Choroid plexus epithelial cell (primary cell): ENCODE results near the gene CAPN11.
A peak's percentile ranks its signal among the peaks of the same experiment; 100 is the strongest.

ENCODE experiments used
- DNase-seq: peaks from one replicate; pipeline ENCODE4 v3.0.0-alpha.2; 2010; ENCODE audit warnings: low read depth
- H3K4me3 ChIP-seq: 2 replicates; pipeline ENCODE4 v1.5.1; 2011; ENCODE audit warnings: low read depth, mild to moderate bottlenecking, control low read depth, low read length, moderate library complexity
- TF ChIP-seq, protein P1 (sequence below): conservative IDR thresholded peaks from 2 replicates; pipeline ENCODE4 v1.5.1; 2011; ENCODE audit warnings: low read depth, mild to moderate bottlenecking, control low read depth, inconsistent platforms, low read length, moderate library complexity

Gene CAPN11

DNA sequence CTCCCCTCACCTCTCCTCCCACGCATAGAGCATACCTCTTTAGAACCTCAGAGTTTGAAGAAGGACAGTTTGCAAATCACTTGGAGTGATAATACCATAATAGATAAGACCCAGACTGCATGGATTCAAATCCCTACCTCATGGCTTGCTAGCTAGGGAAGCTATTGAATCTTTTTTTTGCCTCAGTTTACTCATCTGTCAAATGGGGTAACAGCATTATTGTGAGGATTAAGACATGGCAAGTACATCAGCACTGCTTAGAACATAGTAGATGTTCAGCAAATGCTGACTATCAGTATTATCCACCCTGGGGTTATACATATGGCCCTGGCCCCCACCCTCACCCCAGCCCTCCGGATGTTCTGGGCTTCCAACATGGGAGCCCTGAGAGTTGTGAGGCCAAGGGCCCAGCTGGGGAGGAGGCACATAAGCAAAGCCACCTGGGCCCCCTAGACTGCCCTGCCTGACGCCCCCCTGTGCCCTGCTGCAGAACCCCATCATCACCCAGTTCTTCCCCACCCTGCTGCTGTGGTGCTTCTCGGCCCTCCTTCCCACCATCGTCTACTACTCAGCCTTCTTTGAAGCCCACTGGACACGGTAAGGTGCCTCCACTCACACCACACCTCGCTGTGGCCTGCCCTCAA is 9.1 kb upstream of the CAPN11 start:
- no peak for DNase-seq
- H3K4me3 ChIP-seq, result no peak overlapping the region
- TF ChIP-seq, protein P1, sequence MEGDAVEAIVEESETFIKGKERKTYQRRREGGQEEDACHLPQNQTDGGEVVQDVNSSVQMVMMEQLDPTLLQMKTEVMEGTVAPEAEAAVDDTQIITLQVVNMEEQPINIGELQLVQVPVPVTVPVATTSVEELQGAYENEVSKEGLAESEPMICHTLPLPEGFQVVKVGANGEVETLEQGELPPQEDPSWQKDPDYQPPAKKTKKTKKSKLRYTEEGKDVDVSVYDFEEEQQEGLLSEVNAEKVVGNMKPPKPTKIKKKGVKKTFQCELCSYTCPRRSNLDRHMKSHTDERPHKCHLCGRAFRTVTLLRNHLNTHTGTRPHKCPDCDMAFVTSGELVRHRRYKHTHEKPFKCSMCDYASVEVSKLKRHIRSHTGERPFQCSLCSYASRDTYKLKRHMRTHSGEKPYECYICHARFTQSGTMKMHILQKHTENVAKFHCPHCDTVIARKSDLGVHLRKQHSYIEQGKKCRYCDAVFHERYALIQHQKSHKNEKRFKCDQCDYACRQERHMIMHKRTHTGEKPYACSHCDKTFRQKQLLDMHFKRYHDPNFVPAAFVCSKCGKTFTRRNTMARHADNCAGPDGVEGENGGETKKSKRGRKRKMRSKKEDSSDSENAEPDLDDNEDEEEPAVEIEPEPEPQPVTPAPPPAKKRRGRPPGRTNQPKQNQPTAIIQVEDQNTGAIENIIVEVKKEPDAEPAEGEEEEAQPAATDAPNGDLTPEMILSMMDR, result no peak

DNA sequence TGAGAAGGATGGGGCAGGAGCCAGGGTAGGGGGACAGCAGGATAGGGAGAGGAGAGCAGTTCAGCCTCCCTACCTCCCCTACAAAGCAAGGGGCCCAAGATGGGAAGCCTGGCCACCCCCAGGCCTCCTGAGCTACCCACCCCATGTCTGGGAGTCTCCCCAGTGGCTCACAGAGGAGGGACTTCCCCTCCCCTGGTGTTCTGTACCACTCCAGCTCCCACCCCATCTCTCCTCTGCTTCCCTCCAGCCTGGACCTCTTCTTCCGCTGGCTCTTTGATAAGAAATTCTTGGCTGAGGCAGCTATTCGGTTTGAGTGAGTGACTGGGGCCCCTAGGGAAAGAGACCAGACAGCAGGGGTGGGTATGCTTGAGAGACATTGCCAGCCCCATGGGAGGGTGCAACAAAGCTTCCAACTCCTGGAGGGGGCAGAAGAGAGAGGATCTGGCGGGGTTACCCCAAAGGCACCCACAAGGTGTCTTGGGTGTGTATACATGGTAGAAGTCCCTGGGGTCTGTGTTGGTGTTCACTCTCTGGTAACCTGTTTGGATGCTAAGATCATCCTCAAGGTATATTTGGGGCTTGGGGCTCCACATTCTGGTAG is 8.2 kb upstream of the CAPN11 start:
- DNase-seq, result no peak
- TF ChIP-seq, protein P1, result no peak
- no peak overlapping the region for H3K4me3 ChIP-seq

DNA sequence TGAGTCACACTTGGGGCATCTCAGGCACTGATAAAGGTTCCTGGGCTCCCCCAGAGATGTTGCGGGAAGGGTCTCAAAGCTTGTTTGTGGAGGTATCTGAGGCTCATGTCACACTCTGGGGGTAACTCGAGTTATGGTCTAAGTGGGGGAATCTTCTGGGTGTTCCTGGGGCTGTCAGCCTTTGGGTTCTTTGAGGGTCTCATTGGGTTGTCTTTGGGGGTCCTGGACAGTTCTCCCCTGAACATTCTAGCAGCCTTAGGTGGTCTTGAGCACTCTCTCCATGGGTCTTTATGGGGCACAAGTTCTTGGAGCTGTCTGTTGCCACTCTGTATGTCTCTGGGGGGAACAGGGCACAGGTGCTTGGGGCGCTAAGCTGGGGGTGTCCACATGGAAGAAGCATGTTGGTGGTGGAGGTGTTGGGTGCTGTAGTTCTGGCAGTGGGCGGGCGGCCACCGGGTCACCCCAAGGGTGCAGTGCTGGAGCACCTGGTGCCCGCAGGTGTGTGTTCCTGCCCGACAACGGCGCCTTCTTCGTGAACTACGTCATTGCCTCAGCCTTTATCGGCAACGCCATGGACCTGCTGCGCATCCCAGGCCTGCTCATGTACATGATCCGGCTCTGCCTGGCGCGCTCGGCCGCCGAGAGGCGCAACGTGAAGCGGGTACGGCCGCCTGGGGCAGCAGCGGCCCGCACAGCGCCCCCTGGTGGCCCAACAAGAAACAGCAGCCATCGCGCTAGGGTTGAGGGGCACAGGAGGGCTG is 7.1 kb upstream of the CAPN11 start:
- TF ChIP-seq, protein P1, result peak; percentile 80
- no peak overlapping the region for H3K4me3 ChIP-seq

DNA sequence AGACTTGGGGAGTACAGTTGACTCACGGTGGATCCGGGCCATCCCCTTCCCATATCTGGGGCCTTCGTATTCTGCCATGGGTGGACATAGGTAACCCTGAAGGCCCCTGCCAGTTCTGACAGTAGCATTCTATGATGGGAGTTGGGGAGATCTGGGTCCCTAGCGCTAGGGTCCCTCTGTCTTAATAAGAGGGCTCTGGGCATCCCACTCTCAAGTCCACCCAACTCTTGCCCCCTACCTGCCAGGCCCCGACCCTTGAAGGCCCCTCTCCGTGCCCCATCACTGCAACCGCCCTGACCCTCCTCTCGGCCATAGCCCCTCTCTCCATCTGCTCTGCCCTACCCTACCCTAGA is 6.5 kb upstream of the CAPN11 start:
- no peak for DNase-seq
- TF ChIP-seq, protein P1, result no peak
- no peak overlapping the region for H3K4me3 ChIP-seq

More for the DNA sequence above, 7.1 kb upstream of the CAPN11 start:
- DNase-seq, result peak; percentile 74

DNA sequence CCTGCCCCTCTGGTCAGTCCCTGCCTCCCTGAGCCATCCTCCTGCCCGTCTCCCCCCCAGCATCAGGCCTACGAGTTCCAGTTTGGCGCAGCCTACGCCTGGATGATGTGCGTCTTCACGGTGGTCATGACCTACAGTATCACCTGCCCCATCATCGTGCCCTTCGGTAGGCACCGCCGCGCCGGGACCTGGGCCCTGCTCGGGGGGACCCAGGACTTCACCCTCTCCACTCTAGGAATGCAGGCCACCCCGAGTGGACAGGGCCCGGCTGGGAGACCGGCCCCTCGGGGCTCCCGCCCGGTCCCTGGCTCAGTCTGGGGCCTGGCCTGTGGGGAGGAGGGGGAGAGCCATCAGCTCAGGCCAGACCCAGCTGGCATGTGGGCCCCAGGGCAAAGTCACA is 6.1 kb upstream of the CAPN11 start:
- H3K4me3 ChIP-seq, result no peak overlapping the region
- no peak for DNase-seq
- TF ChIP-seq, protein P1, result no peak

DNA sequence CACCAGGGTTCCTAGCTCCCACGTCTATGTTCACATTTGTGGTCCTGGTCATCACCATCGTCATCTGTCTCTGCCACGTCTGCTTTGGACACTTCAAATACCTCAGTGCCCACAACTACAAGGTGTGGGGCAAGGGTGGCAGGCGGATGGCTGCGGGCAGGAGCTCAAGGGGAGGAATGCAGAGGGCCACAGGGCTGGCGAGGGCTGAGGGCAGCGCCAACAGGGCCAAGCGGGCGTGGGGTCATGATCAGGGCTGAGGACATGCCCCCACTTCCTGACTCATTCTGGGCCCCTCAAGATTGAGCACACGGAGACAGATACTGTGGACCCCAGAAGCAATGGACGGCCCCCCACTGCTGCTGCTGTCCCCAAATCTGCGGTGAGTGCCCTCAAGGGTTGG is 4.6 kb upstream of the CAPN11 start:
- DNase-seq, result no peak
- no peak overlapping the region for H3K4me3 ChIP-seq
- TF ChIP-seq, protein P1, result no peak
